Stimulated activated CD4-positive, alpha-beta T cell treated with anti-CD3 and anti-CD28 coated beads, Interleukin-4, amount 100 ng/mL, for 48 hours (primary cell): Measurements from ENCODE around the gene TOMM7.
"Not testable (repeated sequence)": the region's sequence is repeated elsewhere in the genome, so short reads cannot be mapped to it uniquely, and the experiment has no call there.

Experiments used
- DNase-seq, 2 donors: peaks; one replicate each; pipeline ENCODE4 v3.0.0-alpha.2; 2020; ENCODE audit warnings: low read depth in 2 of 2

TOMM7 gene

DNA sequence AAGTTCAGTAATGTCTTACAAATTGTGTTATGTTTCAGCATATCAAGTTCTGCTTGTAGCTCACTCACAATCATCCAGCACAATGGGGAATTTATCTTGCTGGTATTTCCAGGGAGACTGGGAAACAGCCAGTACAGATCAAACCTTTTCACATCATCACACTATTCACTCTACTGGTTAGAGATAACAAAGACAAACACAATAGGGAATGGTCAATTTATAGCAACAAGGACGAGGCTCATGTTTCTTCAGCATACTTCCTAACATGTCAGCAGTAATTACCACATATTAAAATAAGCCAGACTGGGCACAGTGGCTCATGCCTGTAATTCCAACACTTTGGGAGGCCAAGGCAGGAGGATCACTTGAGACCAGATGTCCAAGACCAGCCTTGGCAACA, 38.3 kb downstream of the TOMM7 start:
- no peak for DNase-seq

DNA sequence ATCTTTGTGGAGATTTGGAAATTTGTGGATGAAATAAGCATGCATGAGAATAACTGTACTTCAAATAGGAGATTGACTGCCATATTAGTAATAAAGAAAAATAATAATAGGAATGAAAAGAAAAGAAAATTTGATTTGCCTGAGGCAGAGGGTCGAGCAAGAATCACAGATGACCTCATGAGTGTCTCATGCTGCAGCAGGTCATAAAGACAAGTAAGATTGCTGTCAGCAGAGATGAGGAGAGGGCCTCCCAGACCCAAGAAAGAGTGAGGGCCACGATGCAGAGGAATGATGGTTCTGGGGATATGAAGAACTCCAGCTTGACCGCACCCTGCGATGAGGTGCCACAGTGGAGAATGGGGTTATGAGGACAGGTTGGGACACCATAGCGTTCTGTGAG, 39.2 kb downstream of the TOMM7 start:
- no peak for DNase-seq

DNA sequence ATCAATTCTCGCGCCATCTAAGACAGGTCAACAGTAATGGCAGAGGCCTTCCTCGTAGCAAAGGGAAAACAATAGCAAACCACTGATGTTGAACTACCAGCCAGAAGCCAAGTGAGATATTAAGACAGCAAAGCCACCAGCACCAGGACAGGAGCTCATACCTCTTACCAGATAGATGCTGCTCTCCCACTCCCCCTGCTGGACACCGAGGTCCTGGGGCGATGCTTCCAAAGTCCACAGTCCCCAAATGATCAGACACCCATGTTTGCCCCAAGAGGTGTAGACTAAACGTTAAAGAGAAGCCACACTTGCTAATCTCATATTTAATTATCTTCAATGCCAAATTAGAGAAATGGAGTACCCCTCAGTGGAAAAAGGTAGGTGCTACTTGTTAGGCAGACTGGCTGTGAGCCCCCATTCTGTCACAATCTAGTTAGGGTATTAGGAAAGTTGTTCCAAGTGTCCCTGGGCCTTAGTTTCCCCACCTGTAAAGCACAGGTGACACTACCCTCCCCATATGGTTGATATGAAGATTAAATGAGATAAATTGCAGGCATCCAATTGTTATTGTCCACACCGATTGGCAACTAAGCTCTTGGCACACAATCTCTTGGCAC, 39.9 kb downstream of the TOMM7 start:
- DNase-seq, result peak; percentile 71 to 73

DNA sequence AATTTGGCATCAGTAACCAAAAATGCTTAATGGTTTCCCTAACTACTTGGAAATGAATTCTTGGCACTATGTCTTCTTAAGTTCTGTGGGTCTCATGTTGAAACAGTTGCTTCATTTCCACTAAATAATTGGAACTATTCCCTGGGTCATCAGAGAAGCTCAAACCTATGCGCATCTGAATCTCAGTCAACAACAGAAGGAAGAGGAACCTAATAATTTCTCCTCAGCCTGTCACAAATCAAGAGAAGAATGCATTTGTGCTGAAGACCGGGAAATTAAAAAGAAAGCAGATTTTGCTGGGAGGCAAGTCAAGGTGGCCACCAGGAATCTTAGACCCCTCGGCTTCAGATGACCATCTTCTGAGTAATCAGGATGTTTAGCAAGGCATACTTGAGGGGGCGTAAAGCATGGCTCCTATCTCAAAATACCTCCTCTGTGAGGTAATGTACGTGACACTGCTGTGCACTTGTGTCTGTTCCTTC, 41.4 kb downstream of the TOMM7 start:
- DNase-seq, result no peak

DNA sequence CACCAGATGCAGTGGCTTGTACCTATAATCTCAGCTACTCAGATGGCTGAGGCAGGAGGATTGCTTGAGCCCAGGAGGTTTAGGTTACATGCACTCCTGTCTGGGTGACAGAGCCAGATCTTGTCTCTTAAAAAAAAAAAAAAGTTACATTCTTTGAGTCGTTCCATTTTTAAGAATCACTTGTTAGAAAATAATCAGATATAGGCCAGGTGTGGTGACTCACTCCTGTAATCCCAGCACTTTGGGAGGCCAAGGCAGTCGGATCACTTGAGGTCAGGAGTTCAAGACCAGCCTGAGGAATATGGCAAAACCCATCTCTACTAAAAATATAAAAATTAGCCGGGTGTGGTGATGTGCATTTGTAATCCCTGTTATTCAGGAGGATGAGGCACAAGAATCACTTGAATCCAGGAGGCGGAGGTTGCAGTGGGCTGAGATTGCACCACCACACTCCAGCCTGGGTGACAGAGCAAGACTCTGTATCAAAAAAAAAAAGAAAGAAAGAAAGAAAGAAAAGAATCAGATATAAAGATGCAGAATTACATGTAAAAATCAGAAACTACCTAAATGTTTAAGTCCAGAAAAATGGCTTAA, 42.8 kb downstream of the TOMM7 start:
- DNase-seq, result not testable (repeated sequence)

DNA sequence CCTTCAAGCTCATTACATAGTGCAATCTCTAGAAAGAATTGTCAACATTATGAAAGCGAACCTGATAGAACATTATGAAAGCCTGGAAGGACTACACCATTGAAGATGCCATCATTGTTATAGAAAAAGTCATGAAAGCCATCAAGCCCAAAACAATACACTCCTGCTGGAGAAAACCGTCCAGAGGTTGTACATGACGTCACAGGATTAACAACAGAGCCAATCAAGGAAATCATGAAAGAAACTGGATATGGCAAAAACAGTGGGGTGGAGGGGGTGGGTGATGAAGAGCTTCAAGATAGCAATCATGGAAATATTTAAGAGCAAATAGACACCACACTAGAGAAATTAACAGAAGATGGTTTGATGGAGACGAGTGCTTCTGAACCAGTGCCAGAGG, 45.7 kb downstream of the TOMM7 start:
- DNase-seq, result no peak

DNA sequence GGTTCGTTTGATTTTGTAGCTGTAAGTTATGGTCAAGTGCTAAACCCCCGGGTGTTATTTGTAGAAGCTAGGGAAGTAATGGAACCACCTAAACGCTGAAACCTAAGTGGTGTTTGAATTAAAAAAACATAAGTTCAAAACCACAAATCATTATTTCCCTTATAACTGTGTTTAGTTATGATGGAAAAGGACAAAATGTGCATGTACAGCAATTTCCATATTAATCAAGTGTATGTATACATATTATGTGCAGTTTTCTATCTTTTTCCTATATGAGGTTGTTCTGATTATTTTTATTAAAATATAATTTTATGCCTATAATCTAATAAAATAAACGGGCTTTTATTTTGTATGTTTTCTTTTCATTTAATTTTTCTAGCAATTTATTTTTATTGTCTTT, 49.8 kb downstream of the TOMM7 start:
- no peak for DNase-seq

DNA sequence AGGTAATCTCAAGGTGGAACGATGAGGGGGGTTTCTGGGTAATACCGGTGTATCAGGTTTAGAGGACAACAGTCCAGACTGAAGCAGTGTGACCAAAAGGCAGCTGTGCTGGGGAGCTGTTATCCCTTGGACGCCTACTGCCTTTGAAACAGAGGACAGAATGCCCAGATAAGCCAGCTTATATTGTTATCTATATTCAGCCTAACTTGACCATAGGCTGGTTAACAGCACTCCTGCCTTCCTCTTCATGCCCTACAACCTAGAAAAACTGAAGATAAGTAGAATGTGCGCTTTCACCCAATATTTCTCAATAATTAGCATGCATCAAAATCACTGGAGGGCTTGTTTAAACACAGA, 50.8 kb downstream of the TOMM7 start:
- no peak for DNase-seq

DNA sequence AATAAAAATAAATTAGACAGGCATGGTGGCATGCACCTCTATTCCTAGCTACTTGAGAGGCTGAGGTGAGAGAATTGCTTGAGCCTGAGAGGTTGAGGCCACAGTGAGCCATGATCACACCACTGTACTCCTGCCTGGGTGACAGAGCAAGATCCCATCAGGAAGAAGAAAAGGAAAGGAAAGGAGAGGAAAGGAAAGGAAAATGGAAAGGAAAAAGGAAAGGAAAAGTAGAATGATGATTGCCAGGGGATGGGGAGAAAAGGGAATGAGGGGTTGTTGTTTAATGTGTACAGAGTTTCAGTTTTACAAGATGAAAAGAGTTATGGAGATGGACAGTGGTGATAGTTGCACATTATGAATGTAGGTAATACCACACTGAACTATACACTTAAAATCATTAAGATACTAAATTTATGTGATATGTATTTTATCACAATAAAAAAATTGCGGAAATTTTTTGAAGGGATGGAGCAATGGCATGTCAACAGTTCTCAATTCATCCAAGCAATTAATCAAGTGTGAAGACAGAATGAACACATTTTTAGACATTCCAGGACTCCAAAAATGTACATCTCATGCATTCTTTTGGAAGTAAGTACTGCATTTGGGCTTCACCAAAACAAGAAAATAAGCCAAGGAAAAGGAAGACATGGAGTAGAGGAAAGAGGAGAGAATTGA, 51.3 kb downstream of the TOMM7 start:
- no peak for DNase-seq

DNA sequence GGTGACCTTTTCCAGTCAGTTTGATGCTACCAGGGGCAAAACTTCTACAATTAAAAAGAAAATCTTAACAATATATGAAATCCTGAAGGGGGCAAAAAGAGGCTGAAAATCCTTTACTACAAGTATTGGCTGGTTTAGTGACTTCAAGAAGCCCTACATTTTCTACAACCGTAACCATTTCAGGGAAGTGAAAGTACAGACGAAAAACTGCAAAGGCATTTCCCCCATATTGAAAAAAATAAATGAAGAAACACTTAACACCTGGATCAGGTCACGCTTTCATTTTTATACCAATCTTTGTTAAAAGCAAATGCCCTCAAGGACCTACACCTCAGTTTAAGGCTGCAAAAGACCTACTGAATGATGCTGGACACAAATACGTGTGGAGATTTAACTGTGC, 57.0 kb downstream of the TOMM7 start:
- no peak for DNase-seq
